GM19351 (cell line): ENCODE measurements around the gene MPV17L.
"Not testable (repeated sequence)": the region's sequence is repeated elsewhere in the genome, so short reads cannot be mapped to it uniquely, and the experiment has no call there.

Source experiments
- ATAC-seq: cut with Tn5 transposase; IDR thresholded peaks from one replicate; pipeline ENCODE4 v1.9.1; 2021; ENCODE audit warnings: mild to moderate bottlenecking, moderate library complexity; ENCODE audit not compliant: unreplicated experiment

The MPV17L gene

GRCh38 chr16:15450624-15451023 is 55.1 kb downstream of the MPV17L start:
- ATAC-seq, result no peak

- ATAC-seq, result no peak
Observed at GRCh38 chr16:15451098-15451731, 55.7 kb downstream of the MPV17L start.

GRCh38 chr16:15452246-15452855 is 56.8 kb downstream of the MPV17L start:
- no peak for ATAC-seq

GRCh38 chr16:15453296-15453695 is 57.7 kb downstream of the MPV17L start:
- not testable (repeated sequence) for ATAC-seq

- not testable (repeated sequence) for ATAC-seq
Observed at GRCh38 chr16:15454933-15455332, 59.4 kb downstream of the MPV17L start.

- ATAC-seq, result no peak
Observed at GRCh38 chr16:15457400-15457799, 61.8 kb downstream of the MPV17L start.

GRCh38 chr16:15457958-15458357 is 62.4 kb downstream of the MPV17L start:
- ATAC-seq, result no peak

GRCh38 chr16:15459791-15460190 is 64.2 kb downstream of the MPV17L start:
- no peak for ATAC-seq

- no peak for ATAC-seq
Observed at GRCh38 chr16:15460601-15461000, 65.0 kb downstream of the MPV17L start.

GRCh38 chr16:15461376-15461775 is 65.8 kb downstream of the MPV17L start:
- ATAC-seq, result no peak
